ENCODE measurements around the gene WDR36. TPM values are rescaled to one million over a fixed set of nuclear protein-coding genes. Genes with fewer than 3 reads are reported as not detected.
"Not testable (repeated sequence)": the region's sequence is repeated elsewhere in the genome, so short reads cannot be mapped to it uniquely, and the experiment has no call there.

Gene WDR36
- total RNA-seq, 4 donors from 2014 or later = 18.7 to 30.7 (median 25.0) TPM

- WGBS, 2 donors (ENCODE audit: low coverage in 1 of 2) = 54 to 75% methylated on average over 4 of the region's 4 CpGs
- no peak for TF ChIP-seq EP300 (IDR thresholded peaks at IDR 0.05)
- no peak for TF ChIP-seq POLR2A (IDR thresholded peaks at IDR 0.05)
- TF ChIP-seq POLR2AphosphoS5 (IDR thresholded peaks at IDR 0.05) = no peak
- TF ChIP-seq CTCF (IDR thresholded peaks at IDR 0.05) = no peak
- H3K27me3 ChIP-seq = no peaks in the 10 kb centered on the region
- no peaks in the 10 kb centered on the region for H3K4me1 ChIP-seq
- no peak overlapping the region for H3K27ac ChIP-seq
- no peak overlapping the region for H3K4me3 ChIP-seq
- ATAC-seq = no peak
- H3K36me3 ChIP-seq = no peaks in the 10 kb centered on the region
- no peaks in the 10 kb centered on the region for H3K9me3 ChIP-seq
These were observed 41.9 kb downstream of the WDR36 start for GRCh38 chr5:111134087-111134486.

- no peak for ATAC-seq
- H3K9me3 ChIP-seq = no peaks in the 10 kb centered on the region
- H3K36me3 ChIP-seq = no peaks in the 10 kb centered on the region
- H3K27ac ChIP-seq = no peak overlapping the region
- WGBS, 2 donors (ENCODE audit: low coverage in 1 of 2) = 65 to 100% methylated on average over 1 to 2 of the region's 2 CpGs
- H3K4me3 ChIP-seq = no peak overlapping the region
- no peaks in the 10 kb centered on the region for H3K27me3 ChIP-seq
- no peak for TF ChIP-seq CTCF (IDR thresholded peaks at IDR 0.05)
- TF ChIP-seq POLR2A (IDR thresholded peaks at IDR 0.05) = no peak
- TF ChIP-seq EP300 (IDR thresholded peaks at IDR 0.05) = no peak
- no peak for TF ChIP-seq POLR2AphosphoS5 (IDR thresholded peaks at IDR 0.05)
- H3K4me1 ChIP-seq = no peaks in the 10 kb centered on the region
These were observed 42.7 kb downstream of the WDR36 start for GRCh38 chr5:111134864-111135263.

- no peaks in the 10 kb centered on the region for H3K36me3 ChIP-seq
- no peaks in the 10 kb centered on the region for H3K9me3 ChIP-seq
- WGBS, 2 donors (ENCODE audit: low coverage in 1 of 2) = no CpG with 5 or more reads among the region's 1 CpG
- H3K27ac ChIP-seq = no peak overlapping the region
- no peaks in the 10 kb centered on the region for H3K4me1 ChIP-seq
- ATAC-seq = no peak
- no peaks in the 10 kb centered on the region for H3K27me3 ChIP-seq
- H3K4me3 ChIP-seq = no peak overlapping the region
- TF ChIP-seq CTCF (IDR thresholded peaks at IDR 0.05) (no peak), POLR2AphosphoS5 (IDR thresholded peaks at IDR 0.05) (no peak), POLR2A (IDR thresholded peaks at IDR 0.05) (no peak), EP300 (IDR thresholded peaks at IDR 0.05) (no peak)
These were observed 43.2 kb downstream of the WDR36 start for GRCh38 chr5:111135363-111135762.

DNA sequence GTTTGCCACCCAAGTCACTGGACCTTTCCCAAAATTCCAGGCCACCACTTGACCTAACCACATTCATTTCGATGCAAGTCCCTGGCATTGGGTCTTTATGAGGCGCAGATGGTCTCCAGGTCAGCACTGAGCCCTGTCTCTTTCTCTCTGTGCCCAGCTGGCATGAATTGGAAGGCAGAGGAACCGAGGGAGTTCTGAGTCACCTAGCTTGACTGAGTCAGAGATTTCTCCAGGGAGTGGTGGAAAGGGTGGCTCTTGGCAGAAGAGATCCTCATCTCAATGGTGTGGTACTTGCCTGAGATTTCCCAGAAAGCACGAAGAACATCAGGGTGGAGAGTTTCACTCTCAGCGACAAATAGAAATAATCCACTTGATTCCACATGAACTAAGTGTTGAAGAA lies 43.8 kb downstream of the WDR36 start:
- Histone ChIP-seq H3K4me3 (no peak overlapping the region), H3K27ac (no peak overlapping the region), H3K27me3 (no peaks in the 10 kb centered on the region), H3K36me3 (no peaks in the 10 kb centered on the region), H3K9me3 (no peaks in the 10 kb centered on the region), H3K4me1 (no peaks in the 10 kb centered on the region)
- no peak for TF ChIP-seq POLR2AphosphoS5 (IDR thresholded peaks at IDR 0.05)
- TF ChIP-seq EP300 (IDR thresholded peaks at IDR 0.05) = no peak
- TF ChIP-seq CTCF (IDR thresholded peaks at IDR 0.05) = no peak
- TF ChIP-seq POLR2A (IDR thresholded peaks at IDR 0.05) = no peak
- no peak for ATAC-seq
- WGBS, 2 donors (ENCODE audit: low coverage in 1 of 2) = 92 to 94% methylated on average over 2 to 4 of the region's 5 CpGs

- no peaks in the 10 kb centered on the region for H3K36me3 ChIP-seq
These were observed 45.9 kb downstream of the WDR36 start for GRCh38 chr5:111138096-111138495.

GRCh38 chr5:111141471-111141870 lies 49.3 kb downstream of the WDR36 start:
- not testable (repeated sequence) for H3K27ac ChIP-seq, H3K9me3 ChIP-seq, H3K4me1 ChIP-seq, H3K36me3 ChIP-seq, ATAC-seq, H3K4me3 ChIP-seq, H3K27me3 ChIP-seq
- WGBS, 2 donors (ENCODE audit: low coverage in 1 of 2) = 93 to 100% methylated on average over 1 of the region's 1 CpG

More at GRCh38 chr5:111138096-111138495, 45.9 kb downstream of the WDR36 start:
- H3K4me1 ChIP-seq = no peaks in the 10 kb centered on the region
- no peaks in the 10 kb centered on the region for H3K9me3 ChIP-seq
- H3K27me3 ChIP-seq = no peaks in the 10 kb centered on the region
- 60 to 94% methylated on average over 2 of the region's 2 CpGs for WGBS, 2 donors (ENCODE audit: low coverage in 1 of 2)
- H3K27ac ChIP-seq = no peak overlapping the region
- H3K4me3 ChIP-seq = no peak overlapping the region
- ATAC-seq = no peak
- TF ChIP-seq CTCF (IDR thresholded peaks at IDR 0.05) (no peak), POLR2AphosphoS5 (IDR thresholded peaks at IDR 0.05) (no peak), POLR2A (IDR thresholded peaks at IDR 0.05) (no peak)

Data from gastroesophageal sphincter (tissue), 4 donors.